ENCODE results near the gene SERPIND1.

SERPIND1 gene

DNA sequence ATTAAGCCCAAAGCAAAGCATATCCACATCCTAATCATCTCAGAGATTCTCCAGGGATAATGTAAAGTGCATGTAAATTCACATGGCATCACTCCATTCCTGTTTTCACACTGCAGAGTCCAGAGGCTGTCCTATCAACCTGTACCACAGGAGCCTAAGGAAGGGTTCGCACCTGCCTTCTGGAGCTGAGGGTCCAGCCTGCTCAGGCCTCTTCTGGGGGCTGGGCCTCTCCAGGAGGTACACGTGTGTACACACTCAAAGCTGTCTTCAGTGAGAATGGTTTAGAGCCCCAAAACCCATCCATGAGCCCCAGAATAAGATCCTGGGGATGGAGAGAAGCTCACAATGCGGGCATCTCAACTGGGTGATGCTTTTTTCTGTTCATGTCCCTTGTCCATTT lies 60.8 kb downstream of the SERPIND1 start:
- peaks cover 4% of the 10 kb centered on the region; the same call in 1 of the 2 replicates for H3F3A ChIP-seq (ENCODE audit: insufficient read depth, low read length)
- no peaks in the 10 kb centered on the region for H4K20me1 ChIP-seq (ENCODE audit: insufficient read depth, low read length)
- H3K9me3 ChIP-seq (replicated peaks; ENCODE audit: insufficient read depth, low read length) = no peaks in the 10 kb centered on the region
- no peaks in the 10 kb centered on the region for H3K36me3 ChIP-seq (replicated peaks; ENCODE audit: insufficient read depth, low read length)
- no peak overlapping the region for H3K4me3 ChIP-seq (ENCODE audit: low read length)
- H3K27me3 ChIP-seq (replicated peaks; ENCODE audit: insufficient read depth, low read length) = no peaks in the 10 kb centered on the region
- peaks cover 8% of the 10 kb centered on the region for H3K4me1 ChIP-seq (ENCODE audit: low read length)
- no peak overlapping the region for H3K4me2 ChIP-seq (ENCODE audit: low read depth, low read length)
- H3K27ac ChIP-seq (ENCODE audit: low read length) = no peak overlapping the region
- no peak overlapping the region for H2AFZ ChIP-seq (ENCODE audit: low read length)
- H3K9me2 ChIP-seq (replicated peaks; ENCODE audit: insufficient read depth, low read length) = no peaks in the 10 kb centered on the region
- TF ChIP-seq, protein P1, sequence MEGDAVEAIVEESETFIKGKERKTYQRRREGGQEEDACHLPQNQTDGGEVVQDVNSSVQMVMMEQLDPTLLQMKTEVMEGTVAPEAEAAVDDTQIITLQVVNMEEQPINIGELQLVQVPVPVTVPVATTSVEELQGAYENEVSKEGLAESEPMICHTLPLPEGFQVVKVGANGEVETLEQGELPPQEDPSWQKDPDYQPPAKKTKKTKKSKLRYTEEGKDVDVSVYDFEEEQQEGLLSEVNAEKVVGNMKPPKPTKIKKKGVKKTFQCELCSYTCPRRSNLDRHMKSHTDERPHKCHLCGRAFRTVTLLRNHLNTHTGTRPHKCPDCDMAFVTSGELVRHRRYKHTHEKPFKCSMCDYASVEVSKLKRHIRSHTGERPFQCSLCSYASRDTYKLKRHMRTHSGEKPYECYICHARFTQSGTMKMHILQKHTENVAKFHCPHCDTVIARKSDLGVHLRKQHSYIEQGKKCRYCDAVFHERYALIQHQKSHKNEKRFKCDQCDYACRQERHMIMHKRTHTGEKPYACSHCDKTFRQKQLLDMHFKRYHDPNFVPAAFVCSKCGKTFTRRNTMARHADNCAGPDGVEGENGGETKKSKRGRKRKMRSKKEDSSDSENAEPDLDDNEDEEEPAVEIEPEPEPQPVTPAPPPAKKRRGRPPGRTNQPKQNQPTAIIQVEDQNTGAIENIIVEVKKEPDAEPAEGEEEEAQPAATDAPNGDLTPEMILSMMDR (IDR thresholded peaks at IDR 0.05; ENCODE audit: low read length) = no peak
- no peak for TF ChIP-seq EZH2phosphoT487 (IDR thresholded peaks at IDR 0.05; ENCODE audit: low read length)
- no peak for TF ChIP-seq EZH2 (optimal IDR thresholded peaks at IDR 0.05; ENCODE audit: low read depth, low read length)
- no peak for DNase-seq
- no peak overlapping the region for H3K9ac ChIP-seq (ENCODE audit: low read length)
- peaks cover 43% of the 10 kb centered on the region for H3K79me2 ChIP-seq (ENCODE audit: low read length)
